GM12891 (cell line): ENCODE measurements around the gene NAA10.

Experiments used
- POLR2A ChIP-seq: IDR thresholded peaks from 2 replicates; pipeline ENCODE4 v1.6.1; 2011; ENCODE audit warnings: low read depth, low read length, control low read depth
- POLR2AphosphoS5 ChIP-seq: IDR thresholded peaks from 2 replicates; pipeline ENCODE4 v1.6.1; 2011; ENCODE audit warnings: low read depth, low read length, control low read depth
- POU2F2 ChIP-seq: IDR thresholded peaks from 2 replicates; pipeline ENCODE4 v1.6.1; 2011; ENCODE audit warnings: low read depth, mild to moderate bottlenecking, control low read depth, low read length, moderate library complexity
- SPI1 ChIP-seq: IDR thresholded peaks from 2 replicates; pipeline ENCODE4 v1.6.1; 2011; ENCODE audit warnings: low read depth, low read length, control low read depth
- TAF1 ChIP-seq: IDR thresholded peaks from 2 replicates; pipeline ENCODE4 v1.6.1; 2011; ENCODE audit warnings: low read depth, low read length, control low read depth

DNA sequence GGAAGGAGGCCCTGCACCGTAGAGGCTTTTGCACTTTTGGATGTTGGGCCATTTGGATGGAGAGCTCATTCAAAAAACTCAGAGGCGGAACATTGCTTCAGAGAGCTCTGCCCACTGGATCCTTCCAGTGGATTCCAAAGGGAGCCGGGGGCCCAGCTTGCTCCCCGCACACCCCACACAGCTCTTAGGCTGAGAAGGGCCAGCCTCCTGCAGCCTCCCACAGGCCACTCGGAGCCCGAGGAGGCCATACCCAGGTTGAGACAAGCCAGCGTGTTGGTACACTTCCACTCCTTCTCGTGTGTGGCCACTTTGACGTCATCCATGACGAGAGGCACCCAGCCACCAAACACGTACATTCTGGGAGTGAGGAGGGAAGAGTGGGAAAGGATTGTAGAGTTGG, 26.5 kb upstream of the NAA10 start:
- TF ChIP-seq POLR2A = no peak
- TF ChIP-seq POLR2AphosphoS5 = no peak
- no peak for TF ChIP-seq TAF1
- no peak for TF ChIP-seq POU2F2
- no peak for TF ChIP-seq SPI1
